GM12878 (cell line): ENCODE measurements around the gene FBXO33. TPM values are rescaled to one million over a fixed set of nuclear protein-coding genes. Genes with fewer than 3 reads are reported as not detected.
A peak's percentile ranks its signal among the peaks of the same experiment; 100 is the strongest.

Experiments used
- ATF3 ChIP-seq: IDR thresholded peaks from 2 replicates; pipeline ENCODE4 v1.6.1; 2011; ENCODE audit warnings: low read depth, mild to moderate bottlenecking, low read length, moderate library complexity, borderline replicate concordance; ENCODE audit errors: extremely low read depth
- BCLAF1 ChIP-seq: fragments of 450-650 bp; IDR thresholded peaks from 2 replicates; pipeline ENCODE4 v1.6.1; 2017; ENCODE audit warnings: antibody characterized with exemption, mild to moderate bottlenecking, moderate library complexity
- CREM ChIP-seq: IDR thresholded peaks from 2 replicates; pipeline ENCODE4 v1.6.1; 2014; ENCODE audit warnings: antibody characterized with exemption, low read depth
- E2F4 ChIP-seq: IDR thresholded peaks from 2 replicates; pipeline ENCODE4 v1.6.1; 2012; ENCODE audit warnings: low read depth, low read length, improper control_type of control experiment
- HDAC6 ChIP-seq: fragments of 200-600 bp; sonication (generic); IDR thresholded peaks from one replicate; pipeline ENCODE4 v1.8.0; 2017; ENCODE audit warnings: antibody characterized with exemption; ENCODE audit not compliant: unreplicated experiment
- MLLT1 ChIP-seq: fragments of 450-650 bp; IDR thresholded peaks from 2 replicates; pipeline ENCODE4 v1.6.1; 2016; ENCODE audit warnings: mild to moderate bottlenecking
- MYB ChIP-seq: fragments of 150-350 bp; IDR thresholded peaks from 2 replicates; pipeline ENCODE4 v1.6.1; 2014; ENCODE audit warnings: mild to moderate bottlenecking, low read depth, low read length, borderline replicate concordance
- NFYA ChIP-seq: IDR thresholded peaks from 2 replicates; pipeline ENCODE4 v1.6.1; 2011; ENCODE audit warnings: low read depth, mild to moderate bottlenecking, low read length, improper control_type of control experiment, borderline replicate concordance
- RELA ChIP-seq: fragments of 450-650 bp; IDR thresholded peaks from 2 replicates; pipeline ENCODE4 v1.8.0; 2014; ENCODE audit warnings: borderline replicate concordance; ENCODE audit not compliant: partially characterized antibody
- RELB ChIP-seq: fragments of 450-650 bp; IDR thresholded peaks from 2 replicates; pipeline ENCODE4 v1.6.1; 2017; ENCODE audit warnings: low read depth, mild to moderate bottlenecking, moderate library complexity
- SREBF2 ChIP-seq: IDR thresholded peaks from 2 replicates; pipeline ENCODE4 v1.6.1; 2012; ENCODE audit warnings: mild to moderate bottlenecking, low read length
- SUPT20H ChIP-seq: IDR thresholded peaks from 2 replicates; pipeline ENCODE4 v1.6.1; 2011; ENCODE audit warnings: low read depth, mild to moderate bottlenecking, low read length, moderate library complexity, borderline replicate concordance; ENCODE audit not compliant: control insufficient read depth
- TCF3 ChIP-seq: IDR thresholded peaks from 2 replicates; pipeline ENCODE4 v1.6.1; 2012; ENCODE audit warnings: low read depth, mild to moderate bottlenecking, low read length, borderline replicate concordance; ENCODE audit not compliant: insufficient read depth
- USF1 ChIP-seq: IDR thresholded peaks from 2 replicates; pipeline ENCODE4 v1.6.1; 2011; ENCODE audit warnings: borderline replicate concordance, low read depth, mild to moderate bottlenecking, moderate library complexity, mixed read lengths, low read length; ENCODE audit not compliant: insufficient read depth; ENCODE audit errors: extremely low read length
- ZNF592 ChIP-seq: fragments of 450-650 bp; IDR thresholded peaks from 2 replicates; pipeline ENCODE4 v1.6.1; 2017; ENCODE audit warnings: mild to moderate bottlenecking, moderate library complexity
- polyA plus RNA-seq, 11 experiments: library from polyadenylated mRNA; depleted of rRNA in 4 of 11; unstranded in 6 of 11; stranded (reverse) in 5 of 11; fragments of >200 nt; fragmentation: Nextera tagmentation in 4 of 11; fragmentation: Illumina TruSeq in 1 of 11; extraction: Ambion mirVana in 4 of 11; extraction: Trizol in 1 of 11; gene quantifications; 1 replicate in 1 of 11; 2 replicates in 10 of 11; pipeline versions ENCODE4 v1.2.1 to v1.2.3, GENCODE V29; 2011 to 2016; ENCODE audit warnings: inconsistent platforms in 2 of 11, missing spikeins in 2 of 11, low read depth in 1 of 11
- total RNA-seq, 4 experiments: library from RNA; depleted of rRNA in 3 of 4; stranded (reverse); fragments of >200 nt in 3 of 4; fragmentation: Illumina TruSeq in 1 of 4; extraction: Trizol in 1 of 4; gene quantifications; 2 replicates each; pipeline versions ENCODE4 v1.2.1 to v1.2.3, GENCODE V29; 2013 to 2021

FBXO33 gene
- total and polyA plus RNA-seq, 10 of the 15 experiments (the other 5 are each of a cell fraction or from before 2014, with no cell fraction given) = 4.7 to 56.9 (median 19.6) TPM

- TF ChIP-seq ZNF592 = no peak
- TF ChIP-seq USF1 = peak; percentile 90
- TF ChIP-seq ATF3 = peak; percentile 76; the same call in 1 of the 2 replicates
- no peak for TF ChIP-seq MYB
- no peak for TF ChIP-seq NFYA
- no peak for TF ChIP-seq SREBF2
- no peak for TF ChIP-seq TCF3
- TF ChIP-seq SUPT20H = no peak
- peak; percentile 97 for TF ChIP-seq RELB
- TF ChIP-seq MLLT1 = peak; percentile 85
- TF ChIP-seq HDAC6 = no peak
- TF ChIP-seq CREM = peak; percentile 78
- TF ChIP-seq RELA = peak; percentile 85
- no peak for TF ChIP-seq E2F4
- peak; percentile 98 for TF ChIP-seq BCLAF1
Measured at GRCh38 chr14:39432179-39432618, at the start of gene FBXO33 (continued).
